Stimulated activated CD8-positive, alpha-beta memory T cell treated with anti-CD3 and anti-CD28 coated beads, Interleukin-15, amount 100 ng/mL, for 1 hour (primary cell): Measurements from ENCODE around the gene FGF14.

ENCODE experiments used
- DNase-seq: peaks from one replicate; pipeline ENCODE4 v3.0.0-alpha.2; 2020; ENCODE audit warnings: low read depth

Gene FGF14

GRCh38 chr13:102250448-102250847 lies 151.4 kb downstream of the FGF14 start:
- no peak for DNase-seq

- no peak for DNase-seq
Measured at GRCh38 chr13:102244607-102245227, 157.1 kb downstream of the FGF14 start.

- DNase-seq, result no peak
Measured at GRCh38 chr13:102240110-102240509, 161.7 kb downstream of the FGF14 start.

- no peak for DNase-seq
Measured at GRCh38 chr13:102237230-102237629, 164.6 kb downstream of the FGF14 start.

GRCh38 chr13:102236830-102237229 lies 165.0 kb downstream of the FGF14 start:
- DNase-seq, result no peak

- DNase-seq, result no peak
Measured at GRCh38 chr13:102236341-102236740, 165.5 kb downstream of the FGF14 start.

- DNase-seq, result no peak
Measured at GRCh38 chr13:102235689-102236088, 166.2 kb downstream of the FGF14 start.

- DNase-seq, result no peak
Measured at GRCh38 chr13:102234618-102235017, 167.2 kb downstream of the FGF14 start.

- no peak for DNase-seq
Measured at GRCh38 chr13:102233566-102234208, 168.2 kb downstream of the FGF14 start.

GRCh38 chr13:102231479-102231878 lies 170.4 kb downstream of the FGF14 start:
- no peak for DNase-seq

- no peak for DNase-seq
Measured at GRCh38 chr13:102227741-102228140, 174.1 kb downstream of the FGF14 start.

GRCh38 chr13:102226591-102226990 lies 175.3 kb downstream of the FGF14 start:
- no peak for DNase-seq

GRCh38 chr13:102225892-102226291 lies 176.0 kb downstream of the FGF14 start:
- no peak for DNase-seq

GRCh38 chr13:102220681-102221228 lies 181.1 kb downstream of the FGF14 start:
- no peak for DNase-seq

GRCh38 chr13:102214956-102215355 lies 186.9 kb downstream of the FGF14 start:
- no peak for DNase-seq

- DNase-seq, result no peak
Measured at GRCh38 chr13:102212729-102213128, 189.1 kb downstream of the FGF14 start.

GRCh38 chr13:102208347-102208746 lies 193.5 kb downstream of the FGF14 start:
- DNase-seq, result no peak

GRCh38 chr13:102207680-102208342 lies 194.0 kb downstream of the FGF14 start:
- DNase-seq, result no peak

- DNase-seq, result no peak
Measured at GRCh38 chr13:102203718-102204117, 198.1 kb downstream of the FGF14 start.

GRCh38 chr13:102198418-102199311 lies 203.2 kb downstream of the FGF14 start:
- DNase-seq, result no peak

- no peak for DNase-seq
Measured at GRCh38 chr13:102197193-102197592, 204.7 kb downstream of the FGF14 start.
